Endothelial cell (in vitro differentiated cells): ENCODE results near the gene ZER1. TPM values are rescaled to one million over a fixed set of nuclear protein-coding genes. Genes with fewer than 3 reads are reported as not detected.

Experiments used
- DNase-seq: peaks from one replicate; pipeline ENCODE4 v3.0.0; 2021; ENCODE audit warnings: low spot score
- H3K27ac Mint-ChIP-seq: one replicate; pipeline ENCODE4 v1.8.0; 2021; ENCODE audit warnings: mixed read lengths, inconsistent platforms; ENCODE audit not compliant: unreplicated experiment
- H3K27me3 Mint-ChIP-seq: one replicate; pipeline ENCODE4 v1.8.0; 2021; ENCODE audit warnings: mild to moderate bottlenecking, moderate library complexity, mixed read lengths, inconsistent platforms; ENCODE audit not compliant: unreplicated experiment
- H3K36me3 Mint-ChIP-seq: one replicate; pipeline ENCODE4 v1.8.0; 2021; ENCODE audit warnings: mild to moderate bottlenecking, low read depth, mixed read lengths, inconsistent platforms; ENCODE audit not compliant: unreplicated experiment
- H3K4me1 Mint-ChIP-seq: one replicate; pipeline ENCODE4 v1.8.0; 2021; ENCODE audit warnings: mild to moderate bottlenecking, mixed read lengths, inconsistent platforms; ENCODE audit not compliant: unreplicated experiment
- H3K4me3 Mint-ChIP-seq: one replicate; pipeline ENCODE4 v1.8.0; 2021; ENCODE audit warnings: mild to moderate bottlenecking, mixed read lengths, inconsistent platforms; ENCODE audit not compliant: unreplicated experiment
- H3K9me3 Mint-ChIP-seq: one replicate; pipeline ENCODE4 v1.8.0; 2021; ENCODE audit warnings: mixed read lengths, inconsistent platforms; ENCODE audit not compliant: unreplicated experiment
- total RNA-seq: library from RNA; stranded (reverse); fragmentation: NEBNext Ultra II Directional; extraction: Animal tissue kit (Norgen Biotek cat#: 25700); gene quantifications from one replicate; pipeline ENCODE4 v1.2.1, GENCODE V29; 2021; ENCODE audit not compliant: unreplicated experiment
- TF ChIP-seq, protein P1 (sequence below): fragments of 200-600 bp; sonication (generic); IDR thresholded peaks from one replicate; pipeline ENCODE4 v1.5.0; 2021; ENCODE audit warnings: antibody characterized with exemption; ENCODE audit not compliant: unreplicated experiment

ZER1 gene
- total RNA-seq, 1 donor from 2014 or later = 29.2 TPM

DNA sequence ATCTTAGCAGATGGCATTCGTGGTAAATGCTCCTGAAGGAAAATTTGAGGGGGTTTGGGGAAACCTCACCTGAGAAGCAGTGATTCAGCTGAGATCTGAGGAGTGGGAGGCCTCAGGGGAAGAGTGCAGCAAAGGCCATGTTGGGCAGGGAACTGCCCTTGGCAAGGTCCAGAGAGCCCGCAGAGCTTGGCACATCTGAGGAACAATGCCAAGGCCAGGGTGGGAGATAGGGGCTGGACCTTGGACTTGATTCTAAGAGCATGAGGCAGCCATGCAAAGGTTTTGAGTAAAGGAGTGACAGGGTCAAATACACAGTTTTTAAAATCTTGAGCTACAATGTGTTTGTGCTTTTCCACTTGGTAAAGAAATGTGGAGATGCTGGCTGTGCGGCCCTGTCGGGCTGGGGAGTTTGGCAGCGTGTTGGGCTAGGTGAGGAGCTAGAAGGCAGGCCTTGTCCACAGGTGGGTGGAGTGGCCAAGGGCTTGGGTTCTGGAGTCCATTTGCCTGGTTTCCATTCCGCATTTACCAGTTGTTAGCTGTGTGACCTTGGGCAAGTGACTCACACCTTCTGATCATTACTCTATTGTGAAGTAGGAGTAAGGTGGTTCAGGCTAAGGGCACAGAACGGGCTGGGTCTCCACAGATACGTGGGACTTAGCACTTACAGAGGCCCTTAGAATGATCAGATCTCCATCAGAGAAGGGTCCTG, 21.4 kb upstream of the ZER1 start:
- TF ChIP-seq, protein P1, sequence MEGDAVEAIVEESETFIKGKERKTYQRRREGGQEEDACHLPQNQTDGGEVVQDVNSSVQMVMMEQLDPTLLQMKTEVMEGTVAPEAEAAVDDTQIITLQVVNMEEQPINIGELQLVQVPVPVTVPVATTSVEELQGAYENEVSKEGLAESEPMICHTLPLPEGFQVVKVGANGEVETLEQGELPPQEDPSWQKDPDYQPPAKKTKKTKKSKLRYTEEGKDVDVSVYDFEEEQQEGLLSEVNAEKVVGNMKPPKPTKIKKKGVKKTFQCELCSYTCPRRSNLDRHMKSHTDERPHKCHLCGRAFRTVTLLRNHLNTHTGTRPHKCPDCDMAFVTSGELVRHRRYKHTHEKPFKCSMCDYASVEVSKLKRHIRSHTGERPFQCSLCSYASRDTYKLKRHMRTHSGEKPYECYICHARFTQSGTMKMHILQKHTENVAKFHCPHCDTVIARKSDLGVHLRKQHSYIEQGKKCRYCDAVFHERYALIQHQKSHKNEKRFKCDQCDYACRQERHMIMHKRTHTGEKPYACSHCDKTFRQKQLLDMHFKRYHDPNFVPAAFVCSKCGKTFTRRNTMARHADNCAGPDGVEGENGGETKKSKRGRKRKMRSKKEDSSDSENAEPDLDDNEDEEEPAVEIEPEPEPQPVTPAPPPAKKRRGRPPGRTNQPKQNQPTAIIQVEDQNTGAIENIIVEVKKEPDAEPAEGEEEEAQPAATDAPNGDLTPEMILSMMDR = no peak
- H3K4me1 Mint-ChIP-seq = peaks cover 8% of the 10 kb centered on the region
- no peak overlapping the region for H3K27ac Mint-ChIP-seq
- no peaks in the 10 kb centered on the region for H3K9me3 Mint-ChIP-seq
- no peak overlapping the region for H3K4me3 Mint-ChIP-seq
- peaks cover 7% of the 10 kb centered on the region for H3K27me3 Mint-ChIP-seq
- no peak for DNase-seq
- peaks cover 19% of the 10 kb centered on the region for H3K36me3 Mint-ChIP-seq

DNA sequence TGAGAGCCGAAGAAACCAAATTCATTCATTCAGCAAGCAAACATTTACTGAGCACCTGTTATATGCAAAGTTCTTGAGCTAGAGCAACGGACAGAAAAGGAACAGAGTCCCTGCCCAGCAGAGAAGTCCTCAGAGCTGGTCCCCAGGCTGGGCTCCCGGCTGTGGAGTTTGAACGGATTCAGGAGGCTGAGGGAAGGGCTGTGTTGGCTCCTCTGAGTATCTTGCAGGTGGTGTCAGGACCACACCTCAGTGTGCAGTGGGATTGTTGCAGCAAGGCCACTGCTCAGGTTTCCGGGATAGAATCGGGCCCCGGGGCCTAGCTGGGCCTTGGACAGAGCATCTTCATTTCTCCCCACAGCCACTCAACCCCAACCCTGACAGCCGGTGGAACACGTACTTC, 20.4 kb upstream of the ZER1 start:
- H3K9me3 Mint-ChIP-seq = no peaks in the 10 kb centered on the region
- no peak for DNase-seq
- peaks cover 7% of the 10 kb centered on the region for H3K27me3 Mint-ChIP-seq
- peaks cover 17% of the 10 kb centered on the region for H3K36me3 Mint-ChIP-seq
- H3K4me1 Mint-ChIP-seq = peaks cover 13% of the 10 kb centered on the region
- no peak overlapping the region for H3K27ac Mint-ChIP-seq
- TF ChIP-seq, protein P1 = no peak
- no peak overlapping the region for H3K4me3 Mint-ChIP-seq

DNA sequence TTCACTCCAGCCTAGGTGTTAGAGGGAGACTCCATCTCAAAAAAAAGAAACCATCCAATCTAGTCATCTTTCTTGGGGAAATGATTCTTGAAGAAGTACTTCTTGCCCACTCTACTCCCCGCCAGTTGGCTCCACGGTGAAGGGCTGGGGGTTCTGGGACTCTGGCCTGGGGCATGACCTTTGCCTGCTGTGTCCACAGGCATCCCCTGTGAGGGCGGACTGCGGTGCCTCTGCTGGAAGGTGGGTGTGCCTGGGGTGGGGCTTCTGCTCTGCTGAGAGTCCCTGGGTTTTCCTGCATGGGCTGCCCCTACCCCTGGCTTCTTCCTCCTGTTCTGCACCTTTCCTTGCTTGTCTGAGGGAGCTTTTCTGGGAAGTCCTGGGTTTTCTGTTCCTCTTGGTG, 18.8 kb upstream of the ZER1 start:
- Mint-ChIP-seq H3K9me3 (no peaks in the 10 kb centered on the region), H3K27ac (no peak overlapping the region), H3K4me3 (no peak overlapping the region), H3K27me3 (peaks cover 9% of the 10 kb centered on the region), H3K4me1 (peaks cover 16% of the 10 kb centered on the region), H3K36me3 (peaks cover 17% of the 10 kb centered on the region)
- DNase-seq = no peak
- TF ChIP-seq, protein P1 = no peak

DNA sequence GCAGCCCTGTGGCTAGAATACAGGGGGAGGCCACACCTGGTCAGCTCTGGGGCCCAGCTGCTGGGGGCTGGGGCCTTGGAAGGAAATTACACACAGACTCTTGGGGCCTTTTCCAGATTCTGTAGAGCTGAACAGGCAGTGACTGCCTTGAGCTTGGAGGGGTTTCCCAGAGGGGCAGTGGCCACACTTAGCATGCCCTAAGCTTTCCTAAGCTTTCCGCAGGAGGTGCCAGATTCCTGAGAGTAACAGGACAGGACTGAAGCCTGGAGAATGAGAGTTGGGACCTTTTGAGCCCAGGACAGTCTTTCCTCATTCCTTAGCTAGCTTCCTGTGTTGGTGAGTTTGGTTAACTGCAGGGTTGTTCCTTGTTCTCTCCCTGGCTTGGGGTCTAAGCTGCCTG, 16.7 kb upstream of the ZER1 start:
- H3K9me3 Mint-ChIP-seq = no peaks in the 10 kb centered on the region
- H3K4me3 Mint-ChIP-seq = peak overlapping the region; percentile 96
- peaks cover 9% of the 10 kb centered on the region for H3K27me3 Mint-ChIP-seq
- H3K36me3 Mint-ChIP-seq = peaks cover 14% of the 10 kb centered on the region
- H3K4me1 Mint-ChIP-seq = peaks cover 16% of the 10 kb centered on the region
- peak; percentile 13 for DNase-seq
- TF ChIP-seq, protein P1 = no peak
- peak overlapping the region; percentile 98 for H3K27ac Mint-ChIP-seq

DNA sequence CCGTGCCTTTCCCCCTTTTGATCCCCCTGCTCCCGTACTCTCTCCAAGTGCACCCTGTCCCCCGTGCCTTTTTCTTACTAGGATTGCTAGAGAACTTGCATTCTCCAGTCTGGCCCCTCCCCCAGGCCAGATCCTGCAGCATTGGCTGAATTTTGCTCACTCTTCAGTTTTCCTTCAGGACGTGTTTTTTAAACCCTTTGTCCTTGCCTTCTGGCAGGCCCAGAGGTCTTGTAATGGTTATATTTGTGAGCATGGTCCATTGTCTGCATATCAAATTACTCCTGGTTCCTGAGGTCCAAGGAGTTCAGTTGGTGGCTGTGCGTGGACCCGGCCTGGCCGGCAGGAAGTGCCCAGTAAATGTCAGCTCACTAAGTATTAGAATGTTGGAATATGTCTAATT, 15.9 kb upstream of the ZER1 start:
- H3K36me3 Mint-ChIP-seq = peaks cover 7% of the 10 kb centered on the region
- H3K4me3 Mint-ChIP-seq = peak overlapping the region; percentile 96
- DNase-seq = no peak
- TF ChIP-seq, protein P1 = no peak
- peaks cover 16% of the 10 kb centered on the region for H3K4me1 Mint-ChIP-seq
- peaks cover 9% of the 10 kb centered on the region for H3K27me3 Mint-ChIP-seq
- H3K27ac Mint-ChIP-seq = peak overlapping the region; percentile 98
- no peaks in the 10 kb centered on the region for H3K9me3 Mint-ChIP-seq
